D341Med (cell line): ENCODE results near the gene MYO3B.

Experiments
- DNase-seq: peaks from one replicate; pipeline ENCODE4 v3.0.0; 2012; ENCODE audit warnings: low spot score

The MYO3B gene

DNA sequence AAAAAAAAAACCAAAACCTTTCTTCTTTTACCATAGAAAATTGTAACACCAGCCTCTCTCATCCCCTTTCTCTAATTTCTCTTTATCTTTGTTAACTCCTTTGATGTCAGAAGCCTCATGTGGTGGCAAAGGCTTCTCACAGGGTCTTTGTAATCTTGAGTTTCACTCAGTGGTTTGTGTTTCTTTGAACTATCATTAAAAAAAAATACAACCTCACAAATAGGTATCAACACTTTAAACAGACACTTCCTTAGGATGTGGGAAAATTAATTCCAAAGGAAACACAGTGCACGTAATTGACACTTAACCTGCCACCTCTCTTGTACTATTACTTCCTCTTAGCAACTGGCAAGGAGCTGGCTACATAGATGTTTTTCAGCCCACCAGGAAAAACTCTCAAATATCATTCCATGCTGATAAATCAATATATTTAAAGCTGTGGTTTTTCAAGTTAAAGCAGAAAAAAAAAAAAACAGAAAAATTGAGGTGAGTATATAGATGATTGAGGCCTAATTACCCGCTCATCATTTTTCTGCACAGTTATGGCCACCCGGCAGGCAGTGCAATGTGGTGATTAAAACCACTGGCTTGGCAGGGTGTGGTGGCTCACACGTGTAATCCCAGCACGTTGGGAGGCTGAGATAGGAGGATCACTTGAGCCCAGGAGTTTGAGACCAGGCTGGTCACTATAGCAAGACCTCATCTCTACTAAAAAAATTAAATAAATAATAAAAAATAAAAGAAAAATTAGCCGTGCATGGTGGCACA lies 193.5 kb downstream of the MYO3B start:
- DNase-seq, result no peak

GRCh38 chr2:170375192-170375591 lies 197.2 kb downstream of the MYO3B start:
- no peak for DNase-seq

GRCh38 chr2:170377500-170378207 lies 199.7 kb downstream of the MYO3B start:
- no peak for DNase-seq

DNA sequence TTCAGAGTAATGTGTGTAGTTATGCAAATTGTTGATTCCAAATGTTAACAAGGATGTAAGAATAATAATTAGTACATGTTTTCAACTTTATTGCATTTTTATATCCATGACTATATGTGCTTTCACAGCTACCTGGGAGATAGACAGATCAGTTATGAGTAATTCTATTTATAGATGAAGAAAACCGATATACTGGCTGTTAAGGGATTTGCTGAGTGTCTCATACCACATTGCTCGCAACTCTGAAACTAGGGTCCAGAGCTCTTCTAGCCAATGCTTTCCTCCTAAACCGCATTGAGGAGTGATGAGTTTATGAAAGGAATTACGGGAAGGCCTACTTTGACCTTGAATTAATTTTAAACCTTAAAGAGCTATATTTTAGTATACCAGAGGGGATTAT lies 202.3 kb downstream of the MYO3B start:
- no peak for DNase-seq

DNA sequence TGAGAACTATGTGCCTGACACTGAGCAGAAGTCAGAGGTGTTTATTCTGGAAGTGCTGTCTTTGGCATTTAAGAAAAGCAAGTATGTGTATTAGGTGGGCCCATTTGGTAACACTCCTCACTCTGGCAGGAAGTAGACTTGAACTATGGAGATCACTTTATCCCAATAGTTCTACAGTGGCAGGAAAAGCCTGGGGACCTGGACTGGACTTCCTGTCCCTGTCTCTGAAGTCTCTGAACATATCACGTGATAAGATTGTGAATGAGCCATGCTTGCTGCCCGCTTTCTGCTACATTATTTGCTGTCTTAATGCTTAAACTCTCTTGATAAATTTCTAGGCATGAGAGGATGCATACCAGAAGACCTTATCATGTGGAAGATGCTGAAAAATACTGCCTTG lies 203.7 kb downstream of the MYO3B start:
- no peak for DNase-seq

GRCh38 chr2:170386554-170386953 lies 208.6 kb downstream of the MYO3B start:
- no peak for DNase-seq

DNA sequence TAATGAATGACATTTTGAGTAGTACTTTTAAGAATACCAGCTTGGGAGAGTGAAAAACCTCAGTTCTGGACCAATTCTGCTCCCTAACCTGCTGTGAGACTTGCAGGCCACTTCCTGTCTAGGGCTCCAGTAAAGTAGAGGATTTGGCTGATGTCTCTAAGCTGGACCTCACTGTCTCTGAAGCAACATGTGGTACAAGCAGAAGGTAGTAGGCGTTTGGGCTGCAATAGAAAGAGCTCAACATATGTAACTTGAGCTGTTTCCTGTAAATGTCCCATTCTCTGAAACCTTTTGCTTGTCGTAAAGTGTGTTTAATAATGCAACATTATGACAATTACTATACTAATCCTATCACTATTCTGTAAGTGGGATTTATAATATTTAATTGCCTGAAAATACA lies 213.1 kb downstream of the MYO3B start:
- no peak for DNase-seq

GRCh38 chr2:170391697-170392096 lies 213.8 kb downstream of the MYO3B start:
- no peak for DNase-seq

DNA sequence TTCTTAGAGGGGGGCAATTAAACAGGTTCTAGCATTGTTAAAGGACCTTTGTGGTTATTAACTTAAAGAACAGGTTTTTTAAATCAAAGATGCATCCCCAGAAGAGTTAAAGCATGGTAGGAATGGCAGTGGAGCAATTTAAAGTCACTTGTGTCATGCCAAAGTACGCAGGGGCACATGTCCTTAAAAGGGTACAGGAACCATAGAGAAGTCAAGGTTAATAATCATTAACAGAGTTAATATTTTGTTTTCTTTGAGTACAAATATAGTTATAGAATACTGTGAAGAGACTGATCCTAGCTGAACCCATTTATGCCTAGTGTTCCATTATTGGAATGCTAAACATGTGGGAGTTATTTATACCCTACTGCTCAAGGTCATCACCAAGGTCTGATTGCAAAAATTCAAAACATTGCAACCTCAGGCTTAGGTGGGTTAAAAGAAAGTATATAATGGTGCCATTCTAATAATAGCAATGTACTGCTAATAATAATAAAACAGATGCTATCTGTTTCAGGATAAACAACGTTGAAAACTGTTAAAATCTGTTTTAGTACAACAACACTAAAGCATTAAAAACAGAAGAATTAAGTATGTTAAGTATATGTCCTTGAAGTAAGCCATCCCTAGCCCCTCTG lies 216.0 kb downstream of the MYO3B start:
- DNase-seq, result no peak

DNA sequence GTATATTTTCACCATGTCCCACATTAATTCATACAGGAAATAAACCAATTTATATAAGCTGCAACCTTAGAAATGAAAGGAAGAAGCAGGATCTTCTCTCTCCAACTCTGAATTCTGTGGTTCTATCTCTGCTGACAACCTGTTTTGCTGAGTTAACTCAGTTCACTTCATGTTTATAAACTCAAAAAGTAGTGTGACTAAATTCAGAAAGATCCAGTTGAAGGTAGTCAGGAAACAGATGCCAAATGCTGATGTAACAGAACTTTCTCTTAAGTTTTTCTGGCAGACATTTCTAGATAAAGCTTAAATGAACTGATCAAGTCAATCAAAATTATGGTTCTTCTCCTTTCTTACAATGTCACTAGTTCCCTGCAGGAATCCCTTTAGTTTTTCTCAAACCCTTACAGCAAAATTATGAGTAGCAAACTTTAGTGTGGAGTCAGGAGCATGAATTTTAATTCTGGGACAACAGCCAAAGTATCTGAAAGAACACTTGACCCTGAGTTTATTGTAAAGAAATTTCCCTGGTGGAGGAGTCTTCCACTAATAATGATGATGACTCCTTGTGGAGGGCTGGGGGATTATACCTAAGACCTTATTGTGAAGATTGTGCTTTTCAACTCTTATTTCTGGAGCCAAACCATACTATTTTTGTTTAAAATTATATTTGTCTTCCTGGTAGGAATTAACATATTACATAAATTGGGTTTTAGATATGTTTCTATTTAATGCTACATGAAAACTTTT lies 216.9 kb downstream of the MYO3B start:
- DNase-seq, result no peak

DNA sequence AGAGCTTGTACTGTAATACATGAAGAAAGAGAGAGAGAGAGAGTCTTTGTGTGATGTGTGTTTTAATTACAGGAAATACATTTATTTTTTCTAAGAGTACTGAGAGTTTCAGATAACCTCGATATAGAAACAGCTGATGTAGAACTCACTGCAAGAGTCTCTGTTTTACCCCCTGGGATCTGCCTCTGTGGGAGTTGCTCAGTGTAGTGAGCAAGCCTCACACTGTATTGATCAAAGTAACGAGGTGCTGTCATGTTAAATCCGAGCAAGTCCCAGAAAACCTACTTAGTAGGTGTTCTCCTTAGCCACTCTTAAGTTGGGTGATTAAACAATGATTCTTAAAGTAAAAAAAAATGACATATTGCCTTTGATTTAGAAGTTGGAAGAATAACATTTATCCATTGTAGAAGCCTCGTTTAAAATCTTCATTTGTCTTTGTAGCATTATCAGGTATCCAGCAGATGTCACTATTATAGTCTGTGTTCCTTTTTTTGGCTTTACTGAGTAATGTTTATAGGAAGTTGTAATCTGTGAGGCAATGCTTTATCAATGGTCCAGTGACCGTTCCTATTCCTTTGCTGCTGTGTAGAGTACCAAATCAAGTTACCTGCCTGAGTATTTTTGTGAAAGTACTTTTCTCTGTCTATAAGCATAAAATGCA lies 219.0 kb downstream of the MYO3B start:
- no peak for DNase-seq

- DNase-seq, result no peak
These were observed 223.2 kb downstream of the MYO3B start for GRCh38 chr2:170401187-170401586.

- DNase-seq, result no peak
These were observed 226.9 kb downstream of the MYO3B start for GRCh38 chr2:170404846-170405245.

DNA sequence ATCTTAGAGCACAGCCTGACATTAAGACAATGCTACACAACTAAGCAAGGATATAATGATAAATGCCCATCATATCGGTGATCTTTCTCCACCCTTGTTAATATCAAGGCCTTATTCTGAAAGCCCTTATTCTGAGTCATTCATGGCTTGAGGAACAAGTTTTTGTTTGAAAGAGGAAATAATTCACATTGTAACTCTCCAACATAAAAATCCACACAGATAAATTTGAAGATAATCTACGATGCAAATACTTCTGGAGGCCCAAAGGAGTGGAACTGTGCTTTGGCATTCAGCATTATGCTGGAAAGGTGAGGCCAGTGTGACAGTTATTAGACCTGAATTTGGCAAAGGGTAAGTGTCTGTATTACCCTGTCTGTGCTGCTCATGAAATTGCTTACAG lies 227.4 kb downstream of the MYO3B start:
- DNase-seq, result no peak

- DNase-seq, result no peak
These were observed 230.7 kb downstream of the MYO3B start for GRCh38 chr2:170408461-170409163.

- peak; percentile 75 for DNase-seq
These were observed 231.2 kb downstream of the MYO3B start for GRCh38 chr2:170409164-170409535.

- DNase-seq, result no peak
These were observed 233.7 kb downstream of the MYO3B start for GRCh38 chr2:170411660-170412059.

DNA sequence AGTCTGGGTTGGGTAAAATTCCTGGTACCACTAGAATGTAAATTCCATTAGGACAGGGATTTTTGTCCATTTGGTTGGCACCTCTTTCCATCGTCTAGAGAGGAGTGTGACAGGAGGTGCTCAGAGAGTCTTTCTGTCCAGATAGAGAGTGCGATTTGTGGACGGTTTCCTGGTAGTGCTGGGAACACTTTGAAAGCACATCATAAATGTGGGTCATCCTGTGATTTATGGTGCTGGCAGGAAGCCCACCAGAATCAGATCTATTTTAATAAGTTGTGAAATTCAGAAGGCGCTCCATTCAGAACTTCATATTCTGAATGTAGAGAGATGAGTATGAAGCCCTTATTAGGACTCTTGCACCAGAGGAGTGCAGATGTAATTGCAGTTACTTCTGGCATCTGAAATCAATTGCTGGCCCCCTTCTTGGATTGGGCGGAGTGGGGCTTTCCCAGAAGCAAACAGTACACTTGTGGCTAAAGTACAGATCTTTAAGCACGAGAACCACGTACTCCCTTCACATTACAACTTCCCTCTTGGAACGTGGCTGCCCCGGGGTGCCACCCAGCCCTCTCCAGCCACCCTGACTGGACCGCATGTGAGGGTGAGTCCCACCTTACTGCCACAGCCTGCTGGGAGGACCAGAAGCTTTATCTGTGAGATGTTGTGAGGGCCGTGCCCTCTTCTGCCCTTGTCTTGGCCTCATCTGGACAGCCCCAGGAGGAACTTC lies 243.2 kb downstream of the MYO3B start:
- no peak for DNase-seq

GRCh38 chr2:170423919-170424318 lies 246.0 kb downstream of the MYO3B start:
- DNase-seq, result no peak

DNA sequence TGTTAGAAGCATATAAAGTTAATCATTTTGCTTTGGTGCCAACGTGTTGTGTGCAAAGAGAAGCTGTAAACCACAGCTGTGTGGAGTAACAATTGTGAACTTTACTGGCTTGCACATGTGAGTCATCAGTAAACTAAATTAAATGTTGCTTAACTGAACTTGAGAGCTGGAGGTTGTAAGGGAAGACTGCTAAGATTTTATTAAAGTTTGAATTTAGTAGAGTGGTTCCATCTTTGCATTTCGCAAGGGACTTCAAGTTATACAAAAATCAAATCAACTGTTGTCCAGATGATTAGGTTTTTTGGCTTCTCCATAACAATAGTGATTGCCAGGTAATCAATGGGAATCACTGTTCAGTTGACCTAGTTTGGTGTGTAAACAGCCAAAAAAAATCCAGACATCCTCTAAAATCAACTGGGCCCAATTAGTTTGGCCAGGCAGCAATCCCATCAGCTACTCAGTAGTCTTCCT lies 247.4 kb downstream of the MYO3B start:
- no peak for DNase-seq

GRCh38 chr2:170428868-170429267 lies 250.9 kb downstream of the MYO3B start:
- no peak for DNase-seq
